ENCODE measurements around the gene SQSTM1.

DNA sequence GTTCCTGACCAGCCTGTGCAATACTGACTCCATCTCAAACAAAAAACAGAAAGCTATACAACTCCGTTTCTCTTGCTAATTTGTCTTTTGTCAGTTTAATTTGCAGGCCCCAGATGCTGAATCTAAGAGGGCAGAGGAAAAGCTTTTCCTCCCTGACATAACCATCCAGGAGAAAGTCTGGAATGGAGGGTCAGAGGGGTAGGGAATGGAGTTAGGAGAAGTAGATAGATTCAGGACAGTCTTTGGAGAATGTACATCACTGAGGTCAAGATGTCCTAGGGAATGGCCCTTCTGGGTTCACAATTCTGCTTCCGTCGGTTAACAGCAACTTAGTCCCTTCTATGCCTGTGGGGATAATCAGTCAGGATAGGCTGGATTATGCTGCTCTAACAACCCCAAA lies 6.6 kb upstream of the SQSTM1 start:
- TF ChIP-seq ESRRA (IDR thresholded peaks at IDR 0.05; ENCODE audit: borderline replicate concordance, low read length), result no peak
- no peak for TF ChIP-seq CTCF (IDR thresholded peaks at IDR 0.05)
- TF ChIP-seq EHF (CRISPR knock-in tag; IDR thresholded peaks at IDR 0.05), result no peak
- TF ChIP-seq CHD2 (IDR thresholded peaks at IDR 0.05; ENCODE audit: low read length, partially characterized antibody), result no peak
- no peak for TF ChIP-seq HDAC2 (IDR thresholded peaks at IDR 0.05)
